ENCODE data around the gene TIGD3. TPM values are rescaled to one million over a fixed set of nuclear protein-coding genes. Genes with fewer than 3 reads are reported as not detected.

The TIGD3 gene
- total RNA-seq, 1 donor from 2014 or later, result 1.4 TPM

- intact Hi-C loops (cut with micrococcal nuclease), result no loop called here
- ChIA-PET POLR2A (interaction anchor here (0.7 to 14.0 kb wide), 5 partner anchors 9 to 103 kb away, joined by 3 to 328 read pairs (median 3); partner anchors contain the start of genes MALAT1 and NEAT1), CTCF (no interaction called here)
- peaks cover 68% of the 10 kb centered on the region for H3K36me3 Mint-ChIP-seq (ENCODE audit: low read depth)
- peak overlapping the region; percentile 46 for H3K27ac Mint-ChIP-seq
- no peak overlapping the region for H3K4me3 Mint-ChIP-seq
- ATAC-seq (ENCODE audit: low read depth), result no peak
- peaks cover 28% of the 10 kb centered on the region for H3K4me1 Mint-ChIP-seq
- no peak for TF ChIP-seq CTCF (IDR thresholded peaks at IDR 0.05)
- DNase-seq, result no peak
- no peaks in the 10 kb centered on the region for H3K27me3 Mint-ChIP-seq
- no peaks in the 10 kb centered on the region for H3K9me3 Mint-ChIP-seq
Measured at GRCh38 chr11:65400307-65401072, 45.9 kb downstream of the TIGD3 start.

- intact Hi-C loops (cut with micrococcal nuclease), result no loop called here
- H3K4me3 Mint-ChIP-seq, result no peak overlapping the region
- no peaks in the 10 kb centered on the region for H3K9me3 Mint-ChIP-seq
- CTCF ChIA-PET, result interaction anchor here (0.6 kb wide), 1 partner anchor 110 kb away, joined by 3 read pairs; no protein-coding TSS in a partner anchor
- ATAC-seq (ENCODE audit: low read depth), result no peak
- no peak overlapping the region for H3K27ac Mint-ChIP-seq
- TF ChIP-seq CTCF (IDR thresholded peaks at IDR 0.05), result no peak
- H3K36me3 Mint-ChIP-seq (ENCODE audit: low read depth), result peaks cover 64% of the 10 kb centered on the region
- H3K4me1 Mint-ChIP-seq, result peaks cover 30% of the 10 kb centered on the region
- POLR2A ChIA-PET, result interaction anchor here (0.7 to 14.0 kb wide), 5 partner anchors 10 to 391 kb away, joined by 3 to 328 read pairs (median 8); partner anchors contain the start of genes MALAT1 and NEAT1
- DNase-seq, result no peak
- no peaks in the 10 kb centered on the region for H3K27me3 Mint-ChIP-seq
Measured at GRCh38 chr11:65401073-65401802, 46.7 kb downstream of the TIGD3 start.

- intact Hi-C loops (cut with micrococcal nuclease), result loop anchor here (2.0 kb wide), 1 partner anchor 15 kb away; no protein-coding TSS in a partner anchor
- DNase-seq (no peak), ATAC-seq (ENCODE audit: low read depth) (no peak)
- Mint-ChIP-seq H3K9me3 (no peaks in the 10 kb centered on the region), H3K36me3 (ENCODE audit: low read depth) (peaks cover 64% of the 10 kb centered on the region), H3K27ac (no peak overlapping the region), H3K4me1 (peaks cover 31% of the 10 kb centered on the region), H3K4me3 (no peak overlapping the region), H3K27me3 (no peaks in the 10 kb centered on the region)
- no peak for TF ChIP-seq CTCF (IDR thresholded peaks at IDR 0.05)
- POLR2A ChIA-PET, result interaction anchor here (0.7 to 14.0 kb wide), 6 partner anchors 14 to 600 kb away, joined by 3 to 328 read pairs (median 37); partner anchors contain the start of genes BANF1, EIF1AD, FRMD8 and MALAT1
- CTCF ChIA-PET, result interaction anchor here (0.6 to 1.7 kb wide), 3 partner anchors 14 to 144 kb away, joined by 3 to 5 read pairs (median 3); no protein-coding TSS in a partner anchor
Measured at GRCh38 chr11:65401803-65402248, 47.3 kb downstream of the TIGD3 start.

GRCh38 chr11:65402790-65403189, 48.2 kb downstream of the TIGD3 start:
- peak overlapping the region; percentile 96 for H3K27ac Mint-ChIP-seq
- intact Hi-C loops (cut with micrococcal nuclease), result loop anchor here (1.0 to 2.0 kb wide), 3 partner anchors 14 to 20 kb away; partner anchors contain the start of genes FRMD8 and SLC25A45
- CTCF ChIA-PET, result interaction anchor here (0.7 to 1.7 kb wide), 3 partner anchors 13 to 143 kb away, joined by 3 to 6 read pairs (median 5); no protein-coding TSS in a partner anchor

More at GRCh38 chr11:65402790-65403189, 48.2 kb downstream of the TIGD3 start:
- no peaks in the 10 kb centered on the region for H3K9me3 Mint-ChIP-seq
- H3K36me3 Mint-ChIP-seq (ENCODE audit: low read depth), result peaks cover 58% of the 10 kb centered on the region
- H3K4me3 Mint-ChIP-seq, result no peak overlapping the region
- ATAC-seq (ENCODE audit: low read depth) (no peak), DNase-seq (no peak)
- no peak for TF ChIP-seq CTCF (IDR thresholded peaks at IDR 0.05)
- peaks cover 40% of the 10 kb centered on the region for H3K4me1 Mint-ChIP-seq
- POLR2A ChIA-PET, result interaction anchor here (0.6 to 14.0 kb wide), 13 partner anchors 10 to 599 kb away, joined by 3 to 328 read pairs (median 5); partner anchors contain the start of genes BANF1, EIF1AD, FRMD8 and MALAT1
- H3K27me3 Mint-ChIP-seq, result no peaks in the 10 kb centered on the region

Data from activated B cell treated with CpG ODN at 0.5 μM for 24 hours (primary cell).